Measurements from ENCODE around the gene KLHL22.
A peak's percentile ranks its signal among the peaks of the same experiment; 100 is the strongest.

KLHL22 gene

DNA sequence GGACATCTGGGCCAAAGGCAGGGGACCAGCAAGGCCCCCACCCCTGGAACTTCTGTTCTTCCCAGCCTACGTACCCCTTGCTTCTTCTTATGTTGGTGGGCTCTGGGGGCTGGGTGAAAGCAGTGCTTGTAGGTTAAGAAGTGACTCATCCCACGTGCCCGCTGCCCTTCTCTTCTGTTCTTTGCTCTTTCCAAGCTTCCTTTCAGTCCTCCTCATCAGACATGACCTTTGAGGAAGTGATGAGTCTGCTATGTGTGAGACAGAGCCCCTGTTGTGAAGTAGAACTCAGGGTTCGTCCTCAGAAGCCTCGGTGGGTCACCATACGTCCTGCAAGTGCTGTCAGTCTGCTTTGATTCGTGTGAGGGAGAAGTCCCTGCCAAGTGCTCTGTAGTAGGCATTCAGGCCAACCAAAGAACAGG is 24.5 kb upstream of the KLHL22 start:
- Histone ChIP-seq H3K4me1 (ENCODE audit: insufficient read depth, low read length) (peaks cover 5% of the 10 kb centered on the region; the same call in 1 of the 2 replicates), H3K9ac (ENCODE audit: low read depth, low read length) (no peak overlapping the region), H3K9me3 (ENCODE audit: insufficient read depth, low read depth, low read length) (no peaks in the 10 kb centered on the region), H3K27ac (ENCODE audit: low read length) (no peak overlapping the region), H3K36me3 (ENCODE audit: insufficient read depth, low read depth, low read length) (peaks cover 15% of the 10 kb centered on the region; the same call in 1 of the 2 replicates), H3K4me3 (ENCODE audit: low read length) (no peak overlapping the region), H3K27me3 (ENCODE audit: insufficient read depth, low read length) (no peaks in the 10 kb centered on the region)

DNA sequence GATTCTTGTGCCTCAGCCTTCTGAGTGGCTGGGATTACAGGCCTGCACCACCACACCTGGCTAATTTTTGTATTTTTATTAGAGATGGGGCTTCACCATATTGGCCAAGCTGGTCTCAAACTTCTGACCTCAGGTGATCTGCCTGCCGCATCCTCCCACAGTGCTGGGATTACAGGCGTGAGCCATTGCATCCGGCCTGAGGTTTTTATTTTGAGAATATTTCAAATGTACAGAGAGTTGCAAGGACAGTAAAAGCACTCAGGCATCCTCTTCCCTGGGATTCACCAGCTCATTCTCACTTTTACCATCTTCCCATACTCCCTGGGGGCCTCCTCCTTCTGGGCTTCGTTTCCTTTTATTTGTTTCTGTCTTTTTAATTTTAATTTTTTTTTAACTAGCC is 24.0 kb upstream of the KLHL22 start:
- no peaks in the 10 kb centered on the region for H3K27me3 ChIP-seq (ENCODE audit: insufficient read depth, low read length)
- H3K9me3 ChIP-seq (ENCODE audit: insufficient read depth, low read depth, low read length), result no peaks in the 10 kb centered on the region
- no peak overlapping the region for H3K4me3 ChIP-seq (ENCODE audit: low read length)
- H3K4me1 ChIP-seq (ENCODE audit: insufficient read depth, low read length), result peaks cover 5% of the 10 kb centered on the region; the same call in 1 of the 2 replicates
- no peak overlapping the region for H3K9ac ChIP-seq (ENCODE audit: low read depth, low read length)
- peaks cover 18% of the 10 kb centered on the region for H3K36me3 ChIP-seq (ENCODE audit: insufficient read depth, low read depth, low read length)
- H3K27ac ChIP-seq (ENCODE audit: low read length), result no peak overlapping the region

DNA sequence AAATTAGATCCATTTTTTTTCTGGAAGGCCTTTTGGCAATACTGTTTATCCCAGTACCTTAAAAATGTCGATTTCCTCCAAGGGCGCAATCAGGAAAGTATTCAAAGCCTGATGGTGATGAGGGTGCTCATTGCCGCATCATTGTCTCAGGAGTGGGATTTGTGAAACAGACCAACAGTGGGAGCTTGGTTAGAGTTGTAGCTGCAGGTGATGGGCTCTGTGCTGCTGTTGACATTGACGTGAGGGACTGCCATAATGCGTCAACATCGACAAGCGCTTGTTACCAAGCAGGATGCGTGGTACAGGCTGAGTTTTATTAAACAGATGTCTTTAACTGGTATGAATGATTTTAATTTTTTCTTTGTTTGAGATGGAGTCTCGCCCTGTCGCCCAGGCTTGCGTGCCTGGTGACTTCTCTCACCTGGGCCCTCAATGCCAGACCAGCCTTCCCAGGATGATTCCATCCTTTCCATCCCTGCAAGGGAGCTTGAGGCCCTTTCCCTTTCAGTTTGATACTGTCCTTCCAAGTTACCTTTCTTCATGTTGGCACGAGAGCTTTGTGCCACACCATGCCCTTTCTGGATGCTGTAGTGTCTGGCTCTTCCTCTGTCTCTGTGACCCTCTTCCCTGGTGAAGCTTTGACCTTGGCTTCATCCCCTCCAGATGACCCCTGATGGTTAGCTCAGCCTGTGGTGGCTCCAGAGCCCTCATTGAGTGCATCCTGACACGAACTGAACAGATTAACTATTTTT is 22.4 kb upstream of the KLHL22 start:
- Histone ChIP-seq H3K4me3 (ENCODE audit: low read length) (no peak overlapping the region), H3K9ac (ENCODE audit: low read depth, low read length) (no peak overlapping the region), H3K4me1 (ENCODE audit: insufficient read depth, low read length) (no peaks in the 10 kb centered on the region), H3K9me3 (ENCODE audit: insufficient read depth, low read depth, low read length) (no peaks in the 10 kb centered on the region), H3K27ac (ENCODE audit: low read length) (no peak overlapping the region), H3K36me3 (ENCODE audit: insufficient read depth, low read depth, low read length) (peaks cover 16% of the 10 kb centered on the region), H3K27me3 (ENCODE audit: insufficient read depth, low read length) (no peaks in the 10 kb centered on the region)

DNA sequence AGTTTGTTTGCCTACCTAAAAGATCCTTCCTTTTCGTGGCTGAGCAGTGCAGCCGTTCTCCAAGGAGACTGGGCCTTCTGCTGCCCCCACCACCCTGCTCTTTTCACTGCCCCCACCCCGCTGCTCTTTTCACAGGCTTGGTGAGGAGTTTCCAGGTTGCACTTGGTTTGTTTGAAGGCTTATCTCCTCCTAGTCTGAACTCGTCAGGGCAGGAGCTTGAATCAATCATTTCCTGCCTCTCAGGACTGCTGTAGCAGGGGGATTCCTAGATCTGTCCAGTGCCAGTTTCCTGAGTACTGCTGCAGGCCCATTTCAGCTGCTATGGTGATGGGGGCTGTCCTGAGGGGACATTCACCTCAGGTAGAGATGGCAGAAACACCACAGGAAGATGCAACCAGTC is 21.8 kb upstream of the KLHL22 start:
- H3K36me3 ChIP-seq (ENCODE audit: insufficient read depth, low read depth, low read length), result peaks cover 16% of the 10 kb centered on the region
- no peaks in the 10 kb centered on the region for H3K27me3 ChIP-seq (ENCODE audit: insufficient read depth, low read length)
- H3K9me3 ChIP-seq (ENCODE audit: insufficient read depth, low read depth, low read length), result no peaks in the 10 kb centered on the region
- H3K4me1 ChIP-seq (ENCODE audit: insufficient read depth, low read length), result no peaks in the 10 kb centered on the region
- H3K4me3 ChIP-seq (ENCODE audit: low read length), result no peak overlapping the region
- H3K27ac ChIP-seq (ENCODE audit: low read length), result no peak overlapping the region
- no peak overlapping the region for H3K9ac ChIP-seq (ENCODE audit: low read depth, low read length)

DNA sequence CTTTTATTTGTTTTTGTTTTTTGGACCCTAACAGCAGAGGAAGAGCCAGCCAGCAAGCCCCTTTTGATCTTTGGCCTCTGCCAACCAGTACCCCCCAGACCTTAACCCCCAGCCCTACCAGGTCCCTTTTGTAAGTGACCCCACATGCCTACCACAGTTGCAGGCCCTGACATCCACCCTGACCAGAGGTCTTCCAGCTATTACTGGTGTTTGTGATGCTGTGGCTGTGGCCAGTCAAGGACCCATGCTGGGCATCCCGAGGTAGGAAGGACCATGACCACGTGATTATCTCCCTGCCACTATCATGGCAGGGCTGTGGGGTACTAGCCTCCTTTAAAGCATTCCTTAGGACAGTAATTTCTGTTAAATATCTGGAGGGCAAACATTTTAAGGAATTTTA is 20.8 kb upstream of the KLHL22 start:
- Histone ChIP-seq H3K4me3 (ENCODE audit: low read length) (no peak overlapping the region), H3K27ac (ENCODE audit: low read length) (no peak overlapping the region), H3K4me1 (ENCODE audit: insufficient read depth, low read length) (no peaks in the 10 kb centered on the region), H3K27me3 (ENCODE audit: insufficient read depth, low read length) (no peaks in the 10 kb centered on the region), H3K36me3 (ENCODE audit: insufficient read depth, low read depth, low read length) (peaks cover 16% of the 10 kb centered on the region), H3K9me3 (ENCODE audit: insufficient read depth, low read depth, low read length) (no peaks in the 10 kb centered on the region), H3K9ac (ENCODE audit: low read depth, low read length) (no peak overlapping the region)

DNA sequence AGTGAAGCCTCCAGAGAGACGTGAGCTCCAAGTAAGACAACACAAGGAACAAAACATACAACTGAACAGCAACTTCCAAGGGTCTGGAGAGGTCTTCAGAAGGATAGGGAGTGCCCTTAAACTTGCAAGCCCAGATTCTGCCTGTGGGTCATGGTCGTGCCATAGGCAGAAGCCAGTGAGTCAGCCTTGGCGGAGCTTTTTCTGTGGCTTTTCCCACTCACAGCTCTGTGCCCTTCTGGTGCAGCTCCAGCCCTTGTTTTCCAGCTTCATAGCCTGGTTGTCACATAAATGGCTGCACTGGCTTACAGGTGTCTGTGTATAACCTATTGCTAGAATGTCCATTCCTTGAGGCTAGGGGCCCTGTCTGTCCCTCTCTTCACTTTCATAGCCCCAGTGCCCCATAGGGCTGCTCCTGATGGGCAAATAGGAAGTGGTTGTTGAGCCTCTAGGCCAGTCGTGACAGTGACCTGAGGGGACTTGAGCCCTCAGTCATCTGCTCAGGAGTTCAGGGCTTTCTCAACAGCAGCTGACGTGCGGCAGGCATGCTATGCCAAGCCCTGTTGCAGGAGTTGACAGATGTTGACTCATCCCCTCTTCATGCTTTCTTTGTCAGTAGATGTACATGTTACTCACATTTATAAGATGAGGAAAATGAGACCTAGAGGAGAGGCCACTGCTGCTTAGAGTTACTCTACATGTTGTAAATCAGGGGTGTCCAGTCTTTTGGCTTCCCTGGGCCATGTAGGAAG is 19.2 kb upstream of the KLHL22 start:
- Histone ChIP-seq H3K9me3 (ENCODE audit: insufficient read depth, low read depth, low read length) (no peaks in the 10 kb centered on the region), H3K9ac (ENCODE audit: low read depth, low read length) (no peak overlapping the region), H3K4me3 (ENCODE audit: low read length) (no peak overlapping the region), H3K27me3 (ENCODE audit: insufficient read depth, low read length) (no peaks in the 10 kb centered on the region), H3K36me3 (ENCODE audit: insufficient read depth, low read depth, low read length) (peaks cover 10% of the 10 kb centered on the region), H3K27ac (ENCODE audit: low read length) (no peak overlapping the region), H3K4me1 (ENCODE audit: insufficient read depth, low read length) (peaks cover 9% of the 10 kb centered on the region; the same call in 1 of the 2 replicates)

DNA sequence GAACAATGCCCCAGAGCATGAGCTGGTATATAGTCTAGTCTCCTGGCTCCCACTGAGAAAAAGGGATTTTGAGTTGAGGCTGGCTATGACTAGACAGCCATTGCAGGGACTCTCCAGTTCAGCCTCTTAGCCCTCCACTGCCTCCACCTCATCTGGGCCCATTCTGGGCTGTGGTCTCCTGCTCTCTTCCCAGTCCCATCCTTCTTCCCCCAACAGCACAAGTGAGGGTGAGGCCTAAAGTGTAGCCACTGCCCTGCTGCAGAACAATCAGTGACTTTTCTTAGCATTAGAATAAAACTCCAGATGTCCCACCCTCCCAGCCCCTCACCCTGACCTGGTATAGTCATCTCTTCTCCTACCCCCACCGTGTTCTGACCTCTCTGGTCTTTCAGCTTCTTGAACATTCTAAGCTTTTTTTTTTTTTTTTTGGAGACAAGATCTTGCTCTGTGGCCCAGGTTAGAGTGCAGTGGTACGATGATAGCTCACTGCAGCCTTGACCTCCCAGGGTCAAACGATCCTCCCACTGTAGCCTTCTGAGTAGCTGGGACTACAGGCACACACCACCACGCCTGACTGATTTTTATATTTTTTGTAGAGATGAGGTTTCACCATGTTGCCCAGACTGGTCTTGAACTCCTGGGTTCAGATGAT is 16.1 kb upstream of the KLHL22 start:
- no peaks in the 10 kb centered on the region for H3K9me3 ChIP-seq (ENCODE audit: insufficient read depth, low read depth, low read length)
- H3K36me3 ChIP-seq (ENCODE audit: insufficient read depth, low read depth, low read length), result peaks cover 6% of the 10 kb centered on the region; the same call in 1 of the 2 replicates
- H3K9ac ChIP-seq (ENCODE audit: low read depth, low read length), result no peak overlapping the region
- H3K4me3 ChIP-seq (ENCODE audit: low read length), result no peak overlapping the region
- peaks cover 21% of the 10 kb centered on the region for H3K4me1 ChIP-seq (ENCODE audit: insufficient read depth, low read length)
- no peaks in the 10 kb centered on the region for H3K27me3 ChIP-seq (ENCODE audit: insufficient read depth, low read length)
- H3K27ac ChIP-seq (ENCODE audit: low read length), result no peak overlapping the region

DNA sequence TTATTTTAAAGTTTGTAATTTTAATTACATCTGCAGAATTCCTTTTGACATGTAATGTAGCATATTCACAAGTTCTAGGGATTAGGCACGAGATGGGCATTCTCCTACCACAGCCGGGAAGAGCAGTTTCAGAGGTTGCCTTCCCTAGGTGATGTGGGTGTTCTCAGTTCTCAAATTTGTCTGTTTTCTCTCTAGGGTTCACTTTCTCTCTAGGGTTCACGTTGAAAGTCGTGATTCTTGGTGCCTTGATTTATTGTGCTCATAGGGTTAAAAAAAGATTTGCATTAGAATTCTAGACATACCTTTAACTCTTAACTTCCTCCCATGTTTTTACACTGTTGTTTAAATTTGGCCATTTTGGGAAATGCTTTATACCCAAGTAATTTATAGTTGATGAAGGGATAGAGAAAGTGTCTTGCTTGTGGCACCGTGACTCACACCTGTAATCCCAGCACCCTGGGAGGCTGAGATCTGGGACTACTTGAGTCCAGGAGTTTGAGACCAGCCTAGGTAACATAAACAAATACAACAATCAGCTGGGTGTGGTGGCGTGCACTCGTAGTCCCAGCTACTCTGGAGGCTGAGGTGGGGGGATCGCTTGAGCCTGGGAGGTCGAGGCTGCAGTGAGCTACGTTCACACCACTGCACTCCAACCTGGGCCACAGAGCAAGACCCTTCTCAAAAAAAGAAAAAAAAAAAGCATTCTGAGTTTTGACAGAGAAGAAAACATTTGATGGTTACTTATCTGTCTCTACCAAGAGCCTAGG is 15.4 kb upstream of the KLHL22 start:
- Histone ChIP-seq H3K9me3 (ENCODE audit: insufficient read depth, low read depth, low read length) (no peaks in the 10 kb centered on the region), H3K4me1 (ENCODE audit: insufficient read depth, low read length) (peaks cover 21% of the 10 kb centered on the region), H3K27me3 (ENCODE audit: insufficient read depth, low read length) (no peaks in the 10 kb centered on the region), H3K9ac (ENCODE audit: low read depth, low read length) (no peak overlapping the region), H3K27ac (ENCODE audit: low read length) (no peak overlapping the region), H3K4me3 (ENCODE audit: low read length) (no peak overlapping the region), H3K36me3 (ENCODE audit: insufficient read depth, low read depth, low read length) (peaks cover 6% of the 10 kb centered on the region; the same call in 1 of the 2 replicates)

DNA sequence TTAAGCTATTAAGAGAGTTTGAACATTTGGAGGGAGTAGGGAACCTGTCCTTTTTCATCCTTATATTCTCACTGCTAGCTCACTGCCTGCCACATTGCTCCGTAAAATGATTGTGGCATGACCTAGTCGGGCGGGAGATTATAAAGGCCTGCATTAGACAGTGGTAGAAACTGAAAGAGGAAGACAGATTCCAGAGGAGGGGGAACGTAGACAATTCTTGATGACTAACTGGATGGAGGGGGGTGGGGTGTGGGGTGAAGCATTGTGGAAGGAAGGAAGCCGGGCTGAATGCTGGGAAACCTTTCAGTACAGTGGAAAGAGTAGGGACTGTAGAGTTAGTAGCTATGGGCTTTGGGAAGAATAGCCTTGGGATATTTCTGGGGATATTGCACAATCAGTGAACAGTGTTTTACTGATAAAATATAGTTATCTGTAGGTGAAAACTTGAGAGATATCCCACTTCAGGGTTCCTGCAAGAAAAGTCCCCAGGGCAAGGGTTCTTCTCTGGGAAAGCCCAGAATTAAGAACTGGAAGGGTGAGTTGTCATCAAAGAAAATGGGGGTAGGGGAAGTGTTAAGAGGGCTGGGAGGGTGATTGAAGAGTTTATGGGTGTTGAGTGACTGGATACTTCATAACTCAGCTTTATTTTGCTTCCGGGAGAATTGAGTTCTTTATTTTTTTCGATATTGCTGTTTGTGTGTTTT is 13.9 kb upstream of the KLHL22 start:
- Histone ChIP-seq H3K4me3 (ENCODE audit: low read length) (peak overlapping the region; percentile 94), H3K27me3 (ENCODE audit: insufficient read depth, low read length) (no peaks in the 10 kb centered on the region), H3K4me1 (ENCODE audit: insufficient read depth, low read length) (peaks cover 21% of the 10 kb centered on the region), H3K36me3 (ENCODE audit: insufficient read depth, low read depth, low read length) (peaks cover 3% of the 10 kb centered on the region; the same call in 1 of the 2 replicates), H3K27ac (ENCODE audit: low read length) (no peak overlapping the region), H3K9ac (ENCODE audit: low read depth, low read length) (peak overlapping the region; percentile 2), H3K9me3 (ENCODE audit: insufficient read depth, low read depth, low read length) (no peaks in the 10 kb centered on the region)

DNA sequence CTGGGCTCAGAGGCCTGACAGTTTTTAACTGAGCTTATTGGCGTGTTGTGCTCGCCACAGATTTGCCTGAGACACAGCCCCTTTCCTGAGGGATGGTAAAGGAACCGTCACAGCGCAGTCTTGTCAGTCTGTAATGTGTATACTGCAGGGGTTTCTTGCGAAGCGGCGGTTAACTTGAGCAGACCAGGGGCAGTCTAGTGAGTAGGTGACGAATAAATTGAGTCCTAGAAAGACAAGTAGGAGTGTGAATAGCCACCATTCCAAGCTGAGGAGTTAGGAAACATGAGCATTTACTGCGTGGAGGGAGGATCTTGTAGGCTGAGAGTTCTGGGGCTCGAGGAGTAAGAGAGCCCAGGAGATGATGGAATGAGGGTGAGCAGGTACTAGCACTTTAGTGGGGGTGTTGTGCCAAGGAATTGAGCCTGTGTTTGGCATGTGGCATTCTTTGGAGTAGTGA is 13.2 kb upstream of the KLHL22 start:
- H3K4me1 ChIP-seq (ENCODE audit: insufficient read depth, low read length), result peaks cover 21% of the 10 kb centered on the region
- H3K27ac ChIP-seq (ENCODE audit: low read length), result no peak overlapping the region
- H3K36me3 ChIP-seq (ENCODE audit: insufficient read depth, low read depth, low read length), result no peaks in the 10 kb centered on the region
- H3K4me3 ChIP-seq (ENCODE audit: low read length), result peak overlapping the region; percentile 94
- peak overlapping the region; percentile 2; the same call in 1 of the 2 replicates for H3K9ac ChIP-seq (ENCODE audit: low read depth, low read length)
- no peaks in the 10 kb centered on the region for H3K9me3 ChIP-seq (ENCODE audit: insufficient read depth, low read depth, low read length)
- no peaks in the 10 kb centered on the region for H3K27me3 ChIP-seq (ENCODE audit: insufficient read depth, low read length)
